GM12865 (cell line): ENCODE measurements around the gene ASCL4.

Experiments
- DNase-seq: peaks from one replicate; pipeline ENCODE4 v3.0.0; 2010; ENCODE audit warnings: low read depth
- H3K4me3 ChIP-seq: 2 replicates; pipeline ENCODE4 v1.5.1; 2011; ENCODE audit warnings: mild to moderate bottlenecking, low read depth, low read length, control low read depth
- CTCF ChIP-seq: IDR thresholded peaks from 2 replicates; pipeline ENCODE4 v1.5.1; 2011; ENCODE audit warnings: low read length, control low read depth, low read depth, inconsistent platforms; ENCODE audit not compliant: insufficient read depth; ENCODE audit errors: missing control alignments

Gene ASCL4

DNA sequence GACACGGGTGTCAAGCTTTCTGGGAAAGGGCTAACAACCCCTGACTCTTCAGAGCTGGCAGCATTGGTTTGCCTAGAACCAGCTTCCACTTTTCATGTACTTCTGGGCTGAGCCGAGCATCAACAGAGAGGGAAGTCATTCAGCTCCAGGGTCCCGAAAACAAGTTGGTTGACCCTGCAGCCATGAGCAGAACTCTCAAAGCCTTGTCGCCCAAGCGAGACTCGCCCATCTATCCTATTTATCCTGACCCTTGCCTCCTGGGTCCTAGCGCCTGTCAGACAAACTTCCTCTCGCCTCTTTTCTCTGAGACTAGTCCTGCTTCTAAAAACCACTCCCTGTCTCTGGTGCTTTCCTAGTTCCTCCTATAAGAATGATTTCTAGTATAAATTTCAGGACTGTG is 47.9 kb downstream of the ASCL4 start:
- no peak overlapping the region for H3K4me3 ChIP-seq
- no peak for TF ChIP-seq CTCF
- no peak for DNase-seq
